WTC11 (cell line): ENCODE measurements around the gene GBF1. TPM values are rescaled to one million over a fixed set of nuclear protein-coding genes. Genes with fewer than 3 reads are reported as not detected.

Experiments
- ATAC-seq: fragments of 200-7000 bp; cut with Tn5 transposase; 2 replicates; pipeline ENCODE4 v1.10.0; 2021; ENCODE audit warnings: mild to moderate bottlenecking, moderate library complexity
- CTCF ChIA-PET: fragments of 300-600 bp; sonication (Branson Sonifier 250); formaldehyde crosslinking; loops from one replicate; lab custom pipeline; 2021; ENCODE audit warnings: antibody characterized with exemption; lab: Charles Lee
- POLR2A ChIA-PET: fragments of 350-600 bp; sonication (Branson Sonifier 250); formaldehyde crosslinking; loops from one replicate; lab custom pipeline; 2021; ENCODE audit warnings: antibody characterized with exemption; lab: Charles Lee
- DNase-seq: peaks from one replicate; pipeline ENCODE4 v3.0.0; 2021; ENCODE audit warnings: low spot score
- H3K27ac Mint-ChIP-seq: 2 replicates; pipeline ENCODE4 v1.8.0; 2021; ENCODE audit warnings: mixed read lengths
- H3K27me3 Mint-ChIP-seq: 2 replicates; pipeline ENCODE4 v1.8.0; 2021; ENCODE audit warnings: low read depth, mild to moderate bottlenecking, moderate library complexity, mixed read lengths
- H3K36me3 Mint-ChIP-seq: 2 replicates; pipeline ENCODE4 v1.8.0; 2021; ENCODE audit warnings: mixed read lengths
- H3K4me1 Mint-ChIP-seq: 2 replicates; pipeline ENCODE4 v1.8.0; 2022; ENCODE audit warnings: mixed read lengths
- H3K4me3 Mint-ChIP-seq: 2 replicates; pipeline ENCODE4 v1.8.0; 2021; ENCODE audit warnings: mild to moderate bottlenecking, moderate library complexity, mixed read lengths
- H3K9me3 Mint-ChIP-seq: 2 replicates; pipeline ENCODE4 v1.8.0; 2021; ENCODE audit warnings: mixed read lengths
- ELF4 ChIP-seq: sonication (generic); formaldehyde crosslinking; IDR thresholded peaks from 2 replicates; pipeline ENCODE4 v1.8.1; 2022; ENCODE audit warnings: low read depth, mild to moderate bottlenecking, moderate library complexity, missing genetic modification reagents
- GTF2I ChIP-seq: fragments of 250-450 bp; sonication (Bioruptor Pico); conservative IDR thresholded peaks from 2 replicates; pipeline ENCODE4 v1.4.0; 2021; ENCODE audit warnings: mild to moderate bottlenecking
- JAZF1 ChIP-seq: fragments of 250-450 bp; sonication (Bioruptor Pico); IDR thresholded peaks from 2 replicates; pipeline ENCODE4 v1.9.0; 2021; ENCODE audit warnings: moderate library complexity, mild to moderate bottlenecking, inconsistent platforms
- JUN ChIP-seq: sonication (generic); formaldehyde crosslinking; IDR thresholded peaks from 2 replicates; pipeline ENCODE4 v1.8.0; 2023; ENCODE audit warnings: mild to moderate bottlenecking, missing genetic modification reagents
- NFYB ChIP-seq: sonication (generic); formaldehyde crosslinking; conservative IDR thresholded peaks from 2 replicates; pipeline ENCODE4 v1.8.0; 2022; ENCODE audit warnings: low read depth, missing genetic modification reagents
- RELA ChIP-seq: sonication (generic); formaldehyde crosslinking; IDR thresholded peaks from 2 replicates; pipeline ENCODE4 v1.8.1; 2022; ENCODE audit warnings: missing genetic modification reagents, mild to moderate bottlenecking, borderline replicate concordance
- SMAD3 ChIP-seq: sonication (generic); formaldehyde crosslinking; IDR thresholded peaks from 2 replicates; pipeline ENCODE4 v1.8.0; 2022; ENCODE audit warnings: missing genetic modification reagents, mild to moderate bottlenecking, borderline replicate concordance
- SOX15 ChIP-seq: fragments of 250-450 bp; sonication (Bioruptor Pico); IDR thresholded peaks from 2 replicates; pipeline ENCODE4 v1.9.0; 2021; ENCODE audit warnings: mild to moderate bottlenecking
- SP1 ChIP-seq: sonication (generic); formaldehyde crosslinking; conservative IDR thresholded peaks from 2 replicates; pipeline ENCODE4 v1.8.1; 2022; ENCODE audit warnings: missing genetic modification reagents
- ZNF121 ChIP-seq: sonication (generic); formaldehyde crosslinking; IDR thresholded peaks from 2 replicates; pipeline ENCODE4 v1.8.0; 2023; ENCODE audit warnings: missing genetic modification reagents
- ZNF423 ChIP-seq: fragments of 250-450 bp; sonication (Bioruptor Pico); IDR thresholded peaks from 2 replicates; pipeline ENCODE4 v2.1.2; 2022; ENCODE audit warnings: mild to moderate bottlenecking, moderate library complexity
- total RNA-seq: library from RNA; stranded (reverse); gene quantifications from 3 replicates; pipeline ENCODE4 v1.2.3, GENCODE V29; 2021
- TF ChIP-seq, protein P1 (sequence below): sonication (generic); formaldehyde crosslinking; IDR thresholded peaks from 2 replicates; pipeline ENCODE4 v1.8.1; 2023; ENCODE audit warnings: mild to moderate bottlenecking, moderate library complexity, missing genetic modification reagents
- TF ChIP-seq, protein P2 (sequence below): fragments of 250-450 bp; sonication (Bioruptor Pico); IDR thresholded peaks from 2 replicates; pipeline ENCODE4 v1.9.0; 2021; ENCODE audit warnings: mild to moderate bottlenecking, borderline replicate concordance
- TF ChIP-seq, protein P3 (sequence below): sonication (generic); formaldehyde crosslinking; IDR thresholded peaks from 2 replicates; pipeline ENCODE4 v1.8.1; 2023; ENCODE audit warnings: mild to moderate bottlenecking, missing genetic modification reagents
- TF ChIP-seq, protein P4 (sequence below): sonication (generic); formaldehyde crosslinking; IDR thresholded peaks from 2 replicates; pipeline ENCODE4 v1.8.1; 2022; ENCODE audit warnings: missing genetic modification reagents, borderline replicate concordance
- TF ChIP-seq, protein P5 (sequence below): sonication (generic); formaldehyde crosslinking; IDR thresholded peaks from 2 replicates; pipeline ENCODE4 v1.8.1; 2023; ENCODE audit warnings: mild to moderate bottlenecking, missing genetic modification reagents, moderate library complexity
- TF ChIP-seq, protein P6 (sequence below): sonication (generic); formaldehyde crosslinking; IDR thresholded peaks from 2 replicates; pipeline ENCODE4 v1.8.0; 2023; ENCODE audit warnings: missing genetic modification reagents, mild to moderate bottlenecking, borderline replicate concordance
- TF ChIP-seq, protein P7 (sequence below): sonication (generic); formaldehyde crosslinking; IDR thresholded peaks from 2 replicates; pipeline ENCODE4 v1.8.1; 2023; ENCODE audit warnings: mild to moderate bottlenecking, missing genetic modification reagents

Gene GBF1
- total RNA-seq, 1 experiment from 2014 or later = 32.4 TPM

DNA sequence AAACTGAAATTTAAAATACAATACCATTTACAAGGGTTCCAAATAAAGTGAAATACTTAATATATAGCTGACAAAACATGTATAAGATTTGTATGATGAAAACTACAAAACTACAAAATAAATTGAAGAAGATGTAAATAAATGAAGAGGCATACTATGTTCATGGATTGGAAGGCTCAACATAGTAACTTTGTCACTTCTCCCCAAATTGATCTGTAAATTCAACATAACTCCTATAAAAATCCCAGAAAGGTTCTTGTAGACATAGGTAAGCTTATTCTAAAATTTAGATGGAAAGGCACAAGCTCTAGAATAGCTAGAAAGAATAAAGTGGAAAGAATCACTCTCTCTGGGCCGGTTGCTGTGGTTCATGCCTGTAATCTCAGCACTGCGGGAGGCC lies 126.0 kb downstream of the GBF1 start (continued):
- TF ChIP-seq NFYB (CRISPR knock-in tag) = no peak
- TF ChIP-seq, protein P1, sequence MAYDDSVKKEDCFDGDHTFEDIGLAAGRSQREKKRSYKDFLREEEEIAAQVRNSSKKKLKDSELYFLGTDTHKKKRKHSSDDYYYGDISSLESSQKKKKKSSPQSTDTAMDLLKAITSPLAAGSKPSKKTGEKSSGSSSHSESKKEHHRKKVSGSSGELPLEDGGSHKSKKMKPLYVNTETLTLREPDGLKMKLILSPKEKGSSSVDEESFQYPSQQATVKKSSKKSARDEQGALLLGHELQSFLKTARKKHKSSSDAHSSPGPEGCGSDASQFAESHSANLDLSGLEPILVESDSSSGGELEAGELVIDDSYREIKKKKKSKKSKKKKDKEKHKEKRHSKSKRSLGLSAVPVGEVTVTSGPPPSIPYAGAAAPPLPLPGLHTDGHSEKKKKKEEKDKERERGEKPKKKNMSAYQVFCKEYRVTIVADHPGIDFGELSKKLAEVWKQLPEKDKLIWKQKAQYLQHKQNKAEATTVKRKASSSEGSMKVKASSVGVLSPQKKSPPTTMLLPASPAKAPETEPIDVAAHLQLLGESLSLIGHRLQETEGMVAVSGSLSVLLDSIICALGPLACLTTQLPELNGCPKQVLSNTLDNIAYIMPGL (CRISPR knock-in tag) = no peak
- TF ChIP-seq, protein P2, sequence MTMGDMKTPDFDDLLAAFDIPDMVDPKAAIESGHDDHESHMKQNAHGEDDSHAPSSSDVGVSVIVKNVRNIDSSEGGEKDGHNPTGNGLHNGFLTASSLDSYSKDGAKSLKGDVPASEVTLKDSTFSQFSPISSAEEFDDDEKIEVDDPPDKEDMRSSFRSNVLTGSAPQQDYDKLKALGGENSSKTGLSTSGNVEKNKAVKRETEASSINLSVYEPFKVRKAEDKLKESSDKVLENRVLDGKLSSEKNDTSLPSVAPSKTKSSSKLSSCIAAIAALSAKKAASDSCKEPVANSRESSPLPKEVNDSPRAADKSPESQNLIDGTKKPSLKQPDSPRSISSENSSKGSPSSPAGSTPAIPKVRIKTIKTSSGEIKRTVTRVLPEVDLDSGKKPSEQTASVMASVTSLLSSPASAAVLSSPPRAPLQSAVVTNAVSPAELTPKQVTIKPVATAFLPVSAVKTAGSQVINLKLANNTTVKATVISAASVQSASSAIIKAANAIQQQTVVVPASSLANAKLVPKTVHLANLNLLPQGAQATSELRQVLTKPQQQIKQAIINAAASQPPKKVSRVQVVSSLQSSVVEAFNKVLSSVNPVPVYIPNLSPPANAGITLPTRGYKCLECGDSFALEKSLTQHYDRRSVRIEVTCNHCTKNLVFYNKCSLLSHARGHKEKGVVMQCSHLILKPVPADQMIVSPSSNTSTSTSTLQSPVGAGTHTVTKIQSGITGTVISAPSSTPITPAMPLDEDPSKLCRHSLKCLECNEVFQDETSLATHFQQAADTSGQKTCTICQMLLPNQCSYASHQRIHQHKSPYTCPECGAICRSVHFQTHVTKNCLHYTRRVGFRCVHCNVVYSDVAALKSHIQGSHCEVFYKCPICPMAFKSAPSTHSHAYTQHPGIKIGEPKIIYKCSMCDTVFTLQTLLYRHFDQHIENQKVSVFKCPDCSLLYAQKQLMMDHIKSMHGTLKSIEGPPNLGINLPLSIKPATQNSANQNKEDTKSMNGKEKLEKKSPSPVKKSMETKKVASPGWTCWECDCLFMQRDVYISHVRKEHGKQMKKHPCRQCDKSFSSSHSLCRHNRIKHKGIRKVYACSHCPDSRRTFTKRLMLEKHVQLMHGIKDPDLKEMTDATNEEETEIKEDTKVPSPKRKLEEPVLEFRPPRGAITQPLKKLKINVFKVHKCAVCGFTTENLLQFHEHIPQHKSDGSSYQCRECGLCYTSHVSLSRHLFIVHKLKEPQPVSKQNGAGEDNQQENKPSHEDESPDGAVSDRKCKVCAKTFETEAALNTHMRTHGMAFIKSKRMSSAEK = no peak
- TF ChIP-seq SMAD3 = no peak
- TF ChIP-seq, protein P3, sequence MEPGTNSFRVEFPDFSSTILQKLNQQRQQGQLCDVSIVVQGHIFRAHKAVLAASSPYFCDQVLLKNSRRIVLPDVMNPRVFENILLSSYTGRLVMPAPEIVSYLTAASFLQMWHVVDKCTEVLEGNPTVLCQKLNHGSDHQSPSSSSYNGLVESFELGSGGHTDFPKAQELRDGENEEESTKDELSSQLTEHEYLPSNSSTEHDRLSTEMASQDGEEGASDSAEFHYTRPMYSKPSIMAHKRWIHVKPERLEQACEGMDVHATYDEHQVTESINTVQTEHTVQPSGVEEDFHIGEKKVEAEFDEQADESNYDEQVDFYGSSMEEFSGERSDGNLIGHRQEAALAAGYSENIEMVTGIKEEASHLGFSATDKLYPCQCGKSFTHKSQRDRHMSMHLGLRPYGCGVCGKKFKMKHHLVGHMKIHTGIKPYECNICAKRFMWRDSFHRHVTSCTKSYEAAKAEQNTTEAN (CRISPR knock-in tag) = no peak
- no peak for TF ChIP-seq ZNF423 (CRISPR knock-in tag)
- TF ChIP-seq SOX15 = no peak
- TF ChIP-seq, protein P4, sequence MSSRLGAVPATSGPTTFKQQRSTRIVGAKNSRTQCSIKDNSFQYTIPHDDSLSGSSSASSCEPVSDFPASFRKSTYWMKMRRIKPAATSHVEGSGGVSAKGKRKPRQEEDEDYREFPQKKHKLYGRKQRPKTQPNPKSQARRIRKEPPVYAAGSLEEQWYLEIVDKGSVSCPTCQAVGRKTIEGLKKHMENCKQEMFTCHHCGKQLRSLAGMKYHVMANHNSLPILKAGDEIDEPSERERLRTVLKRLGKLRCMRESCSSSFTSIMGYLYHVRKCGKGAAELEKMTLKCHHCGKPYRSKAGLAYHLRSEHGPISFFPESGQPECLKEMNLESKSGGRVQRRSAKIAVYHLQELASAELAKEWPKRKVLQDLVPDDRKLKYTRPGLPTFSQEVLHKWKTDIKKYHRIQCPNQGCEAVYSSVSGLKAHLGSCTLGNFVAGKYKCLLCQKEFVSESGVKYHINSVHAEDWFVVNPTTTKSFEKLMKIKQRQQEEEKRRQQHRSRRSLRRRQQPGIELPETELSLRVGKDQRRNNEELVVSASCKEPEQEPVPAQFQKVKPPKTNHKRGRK (CRISPR knock-in tag) = no peak
- no peak for TF ChIP-seq JAZF1
- TF ChIP-seq, all 79 proteins: peak for 0

DNA sequence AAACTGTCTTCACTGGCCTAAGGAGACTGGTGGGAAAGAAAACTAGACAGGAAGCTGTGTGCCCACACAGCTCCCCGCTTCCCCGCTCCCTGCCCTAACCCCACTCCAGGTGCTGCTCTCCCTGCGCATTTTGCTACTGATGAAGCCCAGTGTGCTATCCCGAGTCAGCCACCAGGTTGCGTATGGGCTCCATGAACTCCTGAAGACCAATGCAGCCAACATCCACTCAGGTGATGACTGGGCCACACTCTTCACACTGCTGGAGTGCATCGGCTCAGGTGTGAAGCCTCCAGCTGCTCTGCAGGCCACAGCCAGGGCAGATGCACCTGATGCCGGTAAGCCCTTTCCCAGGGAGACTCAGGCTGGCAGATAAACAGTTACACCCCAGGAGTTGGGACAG lies 129.9 kb downstream of the GBF1 start:
- TF ChIP-seq JUN (CRISPR knock-in tag) = no peak
- TF ChIP-seq, protein P5, sequence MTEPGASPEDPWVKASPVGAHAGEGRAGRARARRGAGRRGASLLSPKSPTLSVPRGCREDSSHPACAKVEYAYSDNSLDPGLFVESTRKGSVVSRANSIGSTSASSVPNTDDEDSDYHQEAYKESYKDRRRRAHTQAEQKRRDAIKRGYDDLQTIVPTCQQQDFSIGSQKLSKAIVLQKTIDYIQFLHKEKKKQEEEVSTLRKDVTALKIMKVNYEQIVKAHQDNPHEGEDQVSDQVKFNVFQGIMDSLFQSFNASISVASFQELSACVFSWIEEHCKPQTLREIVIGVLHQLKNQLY = no peak
- Mint-ChIP-seq H3K27me3 (no peaks in the 10 kb centered on the region), H3K36me3 (peaks cover 38% of the 10 kb centered on the region), H3K9me3 (peaks cover 5% of the 10 kb centered on the region), H3K4me1 (no peaks in the 10 kb centered on the region), H3K27ac (no peak overlapping the region), H3K4me3 (no peak overlapping the region)
- ChIA-PET CTCF (interaction anchor here (0.5 to 5.1 kb wide), 17 partner anchors 9 to 208 kb away, joined by 3 to 39 read pairs (median 5); partner anchors contain the start of genes ELOVL3 and NFKB2), POLR2A (interaction anchor here (0.6 kb wide), 1 partner anchor 206 kb away, joined by 3 read pairs; no protein-coding TSS in a partner anchor)
- DNase-seq (peak; percentile 36), ATAC-seq (peak; percentile 90)

DNA sequence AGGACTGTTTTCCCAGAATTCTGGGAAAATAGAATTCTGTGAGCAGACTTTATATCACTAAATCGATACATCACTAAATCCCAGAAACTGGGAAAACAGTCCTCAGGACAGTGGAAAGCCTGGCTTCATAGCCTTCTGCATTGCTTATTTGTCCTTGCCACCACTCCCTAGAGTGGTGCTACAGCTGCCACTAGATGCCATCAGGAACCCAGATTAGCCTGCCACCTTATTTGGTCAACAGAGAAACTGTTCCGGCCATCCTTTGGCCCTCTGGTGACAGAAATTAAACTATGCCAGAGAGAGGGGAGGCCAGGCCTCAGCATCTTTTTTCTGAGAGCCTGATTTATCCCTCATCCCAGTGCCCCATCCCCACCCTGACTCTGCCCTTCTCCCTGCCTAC lies 130.5 kb downstream of the GBF1 start:
- Mint-ChIP-seq H3K4me3 (no peak overlapping the region), H3K27ac (no peak overlapping the region), H3K9me3 (peaks cover 5% of the 10 kb centered on the region), H3K36me3 (peaks cover 32% of the 10 kb centered on the region), H3K27me3 (no peaks in the 10 kb centered on the region), H3K4me1 (no peaks in the 10 kb centered on the region)
- ATAC-seq = no peak
- CTCF ChIA-PET = interaction anchor here (1.0 to 5.1 kb wide), 11 partner anchors 9 to 207 kb away, joined by 3 to 39 read pairs (median 9); no protein-coding TSS in a partner anchor
- POLR2A ChIA-PET = no interaction called here
- DNase-seq = no peak
- no peak for TF ChIP-seq GTF2I (CRISPR knock-in tag)
- TF ChIP-seq ELF4 = no peak
- TF ChIP-seq, protein P6, sequence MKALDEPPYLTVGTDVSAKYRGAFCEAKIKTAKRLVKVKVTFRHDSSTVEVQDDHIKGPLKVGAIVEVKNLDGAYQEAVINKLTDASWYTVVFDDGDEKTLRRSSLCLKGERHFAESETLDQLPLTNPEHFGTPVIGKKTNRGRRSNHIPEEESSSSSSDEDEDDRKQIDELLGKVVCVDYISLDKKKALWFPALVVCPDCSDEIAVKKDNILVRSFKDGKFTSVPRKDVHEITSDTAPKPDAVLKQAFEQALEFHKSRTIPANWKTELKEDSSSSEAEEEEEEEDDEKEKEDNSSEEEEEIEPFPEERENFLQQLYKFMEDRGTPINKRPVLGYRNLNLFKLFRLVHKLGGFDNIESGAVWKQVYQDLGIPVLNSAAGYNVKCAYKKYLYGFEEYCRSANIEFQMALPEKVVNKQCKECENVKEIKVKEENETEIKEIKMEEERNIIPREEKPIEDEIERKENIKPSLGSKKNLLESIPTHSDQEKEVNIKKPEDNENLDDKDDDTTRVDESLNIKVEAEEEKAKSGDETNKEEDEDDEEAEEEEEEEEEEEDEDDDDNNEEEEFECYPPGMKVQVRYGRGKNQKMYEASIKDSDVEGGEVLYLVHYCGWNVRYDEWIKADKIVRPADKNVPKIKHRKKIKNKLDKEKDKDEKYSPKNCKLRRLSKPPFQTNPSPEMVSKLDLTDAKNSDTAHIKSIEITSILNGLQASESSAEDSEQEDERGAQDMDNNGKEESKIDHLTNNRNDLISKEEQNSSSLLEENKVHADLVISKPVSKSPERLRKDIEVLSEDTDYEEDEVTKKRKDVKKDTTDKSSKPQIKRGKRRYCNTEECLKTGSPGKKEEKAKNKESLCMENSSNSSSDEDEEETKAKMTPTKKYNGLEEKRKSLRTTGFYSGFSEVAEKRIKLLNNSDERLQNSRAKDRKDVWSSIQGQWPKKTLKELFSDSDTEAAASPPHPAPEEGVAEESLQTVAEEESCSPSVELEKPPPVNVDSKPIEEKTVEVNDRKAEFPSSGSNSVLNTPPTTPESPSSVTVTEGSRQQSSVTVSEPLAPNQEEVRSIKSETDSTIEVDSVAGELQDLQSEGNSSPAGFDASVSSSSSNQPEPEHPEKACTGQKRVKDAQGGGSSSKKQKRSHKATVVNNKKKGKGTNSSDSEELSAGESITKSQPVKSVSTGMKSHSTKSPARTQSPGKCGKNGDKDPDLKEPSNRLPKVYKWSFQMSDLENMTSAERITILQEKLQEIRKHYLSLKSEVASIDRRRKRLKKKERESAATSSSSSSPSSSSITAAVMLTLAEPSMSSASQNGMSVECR (CRISPR knock-in tag) = no peak
- TF ChIP-seq RELA = no peak
- TF ChIP-seq, protein P7, sequence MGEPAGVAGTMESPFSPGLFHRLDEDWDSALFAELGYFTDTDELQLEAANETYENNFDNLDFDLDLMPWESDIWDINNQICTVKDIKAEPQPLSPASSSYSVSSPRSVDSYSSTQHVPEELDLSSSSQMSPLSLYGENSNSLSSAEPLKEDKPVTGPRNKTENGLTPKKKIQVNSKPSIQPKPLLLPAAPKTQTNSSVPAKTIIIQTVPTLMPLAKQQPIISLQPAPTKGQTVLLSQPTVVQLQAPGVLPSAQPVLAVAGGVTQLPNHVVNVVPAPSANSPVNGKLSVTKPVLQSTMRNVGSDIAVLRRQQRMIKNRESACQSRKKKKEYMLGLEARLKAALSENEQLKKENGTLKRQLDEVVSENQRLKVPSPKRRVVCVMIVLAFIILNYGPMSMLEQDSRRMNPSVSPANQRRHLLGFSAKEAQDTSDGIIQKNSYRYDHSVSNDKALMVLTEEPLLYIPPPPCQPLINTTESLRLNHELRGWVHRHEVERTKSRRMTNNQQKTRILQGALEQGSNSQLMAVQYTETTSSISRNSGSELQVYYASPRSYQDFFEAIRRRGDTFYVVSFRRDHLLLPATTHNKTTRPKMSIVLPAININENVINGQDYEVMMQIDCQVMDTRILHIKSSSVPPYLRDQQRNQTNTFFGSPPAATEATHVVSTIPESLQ (CRISPR knock-in tag) = no peak
- TF ChIP-seq SP1 (CRISPR knock-in tag) = no peak
- TF ChIP-seq ZNF121 (CRISPR knock-in tag) = no peak
